GM20431 (cell line): ENCODE measurements around the gene GRXCR2.
"Not testable (repeated sequence)": the region's sequence is repeated elsewhere in the genome, so short reads cannot be mapped to it uniquely, and the experiment has no call there.

Experiments used
- in situ Hi-C: fragments of 300-500 bp; cut with MseI, MboI; formaldehyde crosslinking; loops from one replicate; pipeline ENCODE4 v1.15.0; 2020; ENCODE audit warnings: low sequenced_read_pairs; ENCODE audit not compliant: unreplicated experiment

Gene GRXCR2, protein sequence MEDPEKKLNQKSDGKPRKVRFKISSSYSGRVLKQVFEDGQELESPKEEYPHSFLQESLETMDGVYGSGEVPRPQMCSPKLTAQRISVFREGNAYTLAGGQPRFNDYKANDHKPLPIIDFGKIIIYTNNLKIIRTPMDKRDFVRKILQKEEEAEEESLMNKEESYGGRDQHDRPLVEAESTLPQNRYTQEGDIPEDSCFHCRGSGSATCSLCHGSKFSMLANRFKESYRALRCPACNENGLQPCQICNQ

DNA sequence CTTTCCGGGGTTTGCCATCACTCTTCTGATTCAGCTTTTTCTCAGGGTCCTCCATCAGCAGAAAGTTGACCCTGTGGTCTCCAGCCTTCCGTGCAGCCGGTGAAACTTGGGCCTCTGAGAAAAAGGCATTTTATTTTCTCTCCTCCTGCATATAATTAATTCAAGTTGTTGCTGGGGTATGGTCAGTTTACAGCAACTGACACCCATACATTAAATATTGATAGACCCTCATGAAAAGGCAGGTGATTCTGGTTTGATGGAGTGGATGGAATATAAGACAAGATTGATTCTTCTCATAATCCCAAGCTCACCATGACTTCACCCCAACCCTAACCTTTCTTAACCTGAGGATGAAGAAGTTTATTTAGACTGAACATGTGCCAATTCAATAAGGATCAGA is at the start of gene GRXCR2:
TSS of gene GRXCR2 (minus strand) at position 101 of the 400 bp plus-strand sequence. CDS start at position 55, 46 bp downstream.
- in situ Hi-C loops: no loop called here

DNA sequence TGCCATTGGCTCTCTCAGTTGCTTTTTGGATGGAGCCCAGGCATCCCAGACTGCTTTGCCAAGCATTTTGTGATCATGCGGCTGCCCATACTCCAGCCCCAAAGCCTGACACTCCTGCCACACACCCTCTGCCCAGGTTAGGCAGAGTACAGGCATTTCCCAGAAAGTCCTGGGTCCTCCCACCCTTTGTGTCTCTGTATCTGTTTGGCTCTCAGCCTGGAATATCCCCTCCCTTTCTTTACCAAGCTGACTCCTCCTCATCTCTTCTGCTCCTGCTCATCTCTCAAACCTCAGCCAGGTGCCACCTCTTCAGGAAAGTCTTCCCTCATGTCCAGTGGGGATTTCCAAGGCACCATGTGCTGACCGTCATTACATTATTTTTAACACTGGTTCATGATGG is 49.2 kb upstream of the GRXCR2 start:
- in situ Hi-C loops: no loop called here

DNA sequence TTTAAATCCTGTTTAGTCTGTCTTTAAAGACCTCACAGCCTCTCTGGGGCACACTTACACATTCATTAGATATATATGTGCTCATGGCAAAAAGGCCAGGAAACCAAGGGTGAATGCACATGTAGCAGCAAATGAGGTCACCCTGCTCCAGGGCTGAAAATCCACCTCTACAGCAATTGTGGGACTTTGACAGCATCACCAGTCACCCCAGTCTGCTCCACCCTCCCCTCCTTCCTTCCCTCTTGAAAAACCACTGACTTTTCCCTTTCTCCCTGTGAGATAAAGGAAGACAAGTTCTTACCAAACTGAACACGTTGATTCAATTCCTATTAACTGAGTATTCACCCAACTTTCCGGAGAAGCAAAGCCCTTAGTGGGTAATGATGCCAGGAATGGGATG is 48.4 kb upstream of the GRXCR2 start:
- in situ Hi-C loops: no loop called here

DNA sequence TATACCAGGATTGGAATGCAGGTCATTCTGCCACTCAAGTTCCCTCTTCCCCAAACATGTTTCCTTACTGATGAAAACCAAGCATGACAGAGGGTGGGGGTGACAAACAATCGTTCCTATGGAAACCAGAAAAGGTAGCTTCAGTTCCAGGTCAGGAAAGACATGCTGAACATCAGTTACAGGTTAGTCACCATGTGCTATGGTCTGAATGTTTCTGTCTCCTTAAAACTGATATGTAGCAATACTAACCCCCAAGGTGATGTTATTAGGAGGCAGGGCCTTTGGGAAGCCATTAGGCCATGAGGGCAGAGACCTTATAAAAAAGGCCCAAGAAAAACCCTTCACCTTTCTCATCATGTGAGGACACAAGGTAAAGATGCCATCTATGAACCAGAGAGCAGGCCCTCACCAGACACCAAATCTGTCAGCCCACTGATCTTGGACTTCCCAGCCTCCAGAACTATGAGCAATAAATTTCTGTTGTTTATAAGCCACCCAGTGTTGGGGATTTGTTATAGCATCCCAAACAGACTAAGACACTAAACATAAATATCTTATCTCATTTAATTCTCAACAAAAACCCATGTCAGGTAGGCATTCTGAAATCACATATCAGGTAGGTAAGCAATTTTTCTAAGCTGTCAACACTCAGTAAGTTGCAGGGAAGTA is 47.9 kb upstream of the GRXCR2 start:
- in situ Hi-C loops: no loop called here

DNA sequence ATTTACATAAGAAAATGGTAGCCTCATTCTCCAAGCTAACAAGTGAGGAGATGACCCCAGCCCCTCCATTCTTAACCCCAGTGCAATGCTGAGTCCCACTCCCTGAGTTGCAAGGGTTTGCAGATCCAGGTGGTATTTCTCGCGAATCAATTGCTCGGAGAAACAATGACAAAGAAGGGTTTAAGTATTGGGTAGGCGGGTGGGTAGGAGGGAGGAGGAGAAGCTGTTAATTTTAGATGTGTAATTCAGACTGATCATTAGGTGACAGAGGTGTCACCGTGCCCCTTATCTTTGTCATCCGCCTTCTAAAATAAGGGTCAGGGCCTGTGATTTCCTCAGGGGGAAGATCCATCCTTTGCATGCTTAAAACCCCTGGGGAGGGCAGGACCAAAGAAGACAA is 46.6 kb upstream of the GRXCR2 start:
- in situ Hi-C loops: no loop called here

DNA sequence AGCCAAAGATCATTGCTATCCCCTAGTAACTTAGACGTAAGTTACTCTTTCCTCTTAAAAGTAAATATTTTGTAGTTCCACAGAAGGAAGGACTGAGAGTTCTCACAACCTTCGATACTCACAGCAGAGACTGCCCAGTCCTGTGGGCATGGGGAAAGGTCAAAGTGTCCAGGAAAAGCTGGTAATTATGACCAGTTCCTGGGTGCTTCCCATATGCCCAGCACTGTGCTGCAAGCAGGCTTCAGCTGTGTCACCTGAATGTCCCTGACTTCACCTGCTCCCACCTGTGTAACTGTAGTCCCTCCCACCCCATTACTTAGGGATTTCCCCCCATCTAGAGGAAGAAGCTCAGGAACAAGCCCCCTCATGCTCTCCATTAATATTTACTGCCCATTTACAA is 45.6 kb upstream of the GRXCR2 start:
- in situ Hi-C loops: no loop called here

DNA sequence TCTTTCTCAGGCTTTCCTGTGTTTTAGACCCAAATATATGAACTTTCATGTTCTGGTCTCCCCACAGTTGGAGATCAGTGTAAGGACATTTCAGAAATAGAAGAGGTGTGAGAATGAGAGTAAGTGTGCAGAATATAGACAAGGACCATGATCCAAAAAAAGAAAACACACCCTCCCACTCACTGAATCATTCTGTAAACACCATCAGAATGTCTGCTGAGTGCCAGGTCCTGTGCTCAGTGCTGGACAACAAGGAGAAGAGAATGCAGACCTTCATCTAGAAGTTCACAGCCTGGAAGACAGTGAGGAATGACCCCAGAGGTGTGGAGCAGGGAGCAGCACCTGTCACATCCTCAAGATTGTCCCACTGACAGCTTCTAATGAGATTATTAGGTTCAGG is 44.5 kb upstream of the GRXCR2 start:
- in situ Hi-C loops: no loop called here

DNA sequence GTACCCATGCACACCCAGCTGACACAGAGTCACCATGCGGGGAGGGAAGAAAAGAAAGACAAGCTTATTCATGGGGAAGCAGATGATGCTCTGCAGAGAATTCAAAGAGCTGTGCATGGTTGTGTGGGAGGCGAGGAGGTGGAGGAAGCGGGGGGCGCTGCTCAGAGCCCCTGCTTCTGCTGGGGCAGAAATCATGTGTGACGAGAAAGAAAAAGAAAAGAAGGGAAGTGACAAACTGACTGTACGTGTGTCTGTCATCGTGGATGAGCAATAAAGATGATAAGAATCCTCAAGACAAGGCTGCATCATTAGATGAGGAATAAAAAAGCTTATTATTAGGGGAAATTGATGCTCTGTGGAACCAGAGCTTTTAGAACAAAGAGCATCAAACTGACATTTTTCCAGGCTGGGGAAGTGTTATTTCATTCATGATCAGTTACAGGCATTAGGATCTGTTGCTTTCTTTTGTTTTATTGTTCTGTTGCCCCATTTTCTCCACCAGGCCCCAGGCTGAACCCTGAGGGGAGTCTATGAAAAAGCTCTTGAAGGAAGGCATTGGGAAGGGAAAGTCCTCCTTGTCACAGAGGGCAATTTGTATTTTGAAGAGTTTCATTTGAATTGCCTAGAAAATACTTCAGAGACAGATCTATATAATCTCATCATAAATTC is 43.3 kb upstream of the GRXCR2 start:
- in situ Hi-C loops: no loop called here

DNA sequence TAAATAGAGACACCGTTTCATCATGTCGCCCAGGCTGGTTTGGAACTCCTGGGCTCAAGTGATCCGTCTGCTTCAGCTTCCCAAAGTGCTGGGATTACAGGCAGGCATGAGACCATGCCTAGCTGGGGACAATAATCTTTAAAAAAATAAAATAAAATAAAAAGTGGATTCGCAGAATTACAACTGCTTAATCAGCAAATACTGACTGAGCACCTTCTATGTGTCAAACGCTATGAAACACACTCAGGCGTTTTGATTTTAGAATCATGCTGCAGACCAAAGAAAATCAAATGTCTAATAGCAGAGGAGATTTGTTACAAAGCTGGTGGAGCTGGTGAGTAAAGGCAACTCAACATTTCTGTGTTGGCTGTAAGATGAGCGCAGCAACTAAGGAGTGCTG is 40.9 kb upstream of the GRXCR2 start:
- in situ Hi-C loops: no loop called here

DNA sequence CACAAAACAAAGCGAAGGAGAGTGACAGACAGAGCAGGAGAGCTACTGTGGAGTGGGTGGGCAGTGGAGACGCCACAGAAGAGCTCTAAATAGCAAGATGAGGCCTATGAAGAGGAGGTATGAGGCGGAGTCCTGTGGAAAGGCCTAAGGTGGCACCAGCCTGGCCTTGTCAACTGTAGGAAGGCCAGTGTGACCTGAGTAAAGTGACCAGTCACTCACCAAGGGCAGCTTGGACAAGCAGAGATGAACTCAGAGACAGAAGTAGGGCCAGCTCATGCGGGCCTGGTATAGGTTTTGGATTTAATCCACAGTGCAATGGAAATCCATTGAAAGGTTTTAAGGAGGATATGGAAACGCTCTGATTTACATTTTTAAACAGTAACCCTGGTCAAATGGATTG is 39.8 kb upstream of the GRXCR2 start:
- in situ Hi-C loops: no loop called here

DNA sequence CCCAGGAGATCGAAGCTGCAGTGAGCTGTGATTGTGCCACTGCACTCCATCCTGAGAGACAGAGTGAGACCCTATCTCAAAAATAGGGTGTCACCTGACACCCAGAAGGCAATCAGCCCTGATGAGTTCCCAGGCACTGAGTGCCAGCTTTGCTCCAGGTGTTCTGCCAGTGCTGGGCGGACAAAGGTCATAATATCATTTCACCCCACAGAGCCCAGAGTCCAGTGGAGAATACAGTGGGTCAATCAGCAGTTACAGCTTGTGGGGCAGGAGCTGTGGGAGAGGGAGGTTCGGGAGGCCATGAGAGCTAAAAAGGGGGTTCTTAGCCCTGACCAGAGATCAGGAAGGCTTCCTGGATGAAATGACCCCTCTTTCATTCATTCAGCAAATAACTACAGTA is 39.2 kb upstream of the GRXCR2 start:
- in situ Hi-C loops: no loop called here

DNA sequence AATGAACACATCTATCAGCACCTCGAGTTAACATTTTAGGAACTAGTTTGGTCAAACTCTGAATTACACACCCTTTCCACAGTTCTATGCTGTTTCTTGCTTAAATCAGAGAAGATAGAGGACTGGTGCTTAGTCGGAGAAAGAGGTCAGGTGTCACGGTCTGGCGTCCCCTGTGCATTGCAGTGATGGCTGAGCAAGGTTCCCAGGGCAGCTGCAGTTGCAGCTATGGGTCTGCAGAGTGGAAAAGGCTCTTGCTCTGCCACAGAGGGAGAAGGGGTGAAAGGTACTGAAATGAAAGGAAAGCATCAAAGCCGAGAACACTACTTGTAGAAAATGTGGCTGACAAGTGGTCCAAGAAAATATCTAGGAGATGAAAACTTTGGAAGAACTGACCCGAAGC is 38.4 kb upstream of the GRXCR2 start:
- in situ Hi-C loops: no loop called here

DNA sequence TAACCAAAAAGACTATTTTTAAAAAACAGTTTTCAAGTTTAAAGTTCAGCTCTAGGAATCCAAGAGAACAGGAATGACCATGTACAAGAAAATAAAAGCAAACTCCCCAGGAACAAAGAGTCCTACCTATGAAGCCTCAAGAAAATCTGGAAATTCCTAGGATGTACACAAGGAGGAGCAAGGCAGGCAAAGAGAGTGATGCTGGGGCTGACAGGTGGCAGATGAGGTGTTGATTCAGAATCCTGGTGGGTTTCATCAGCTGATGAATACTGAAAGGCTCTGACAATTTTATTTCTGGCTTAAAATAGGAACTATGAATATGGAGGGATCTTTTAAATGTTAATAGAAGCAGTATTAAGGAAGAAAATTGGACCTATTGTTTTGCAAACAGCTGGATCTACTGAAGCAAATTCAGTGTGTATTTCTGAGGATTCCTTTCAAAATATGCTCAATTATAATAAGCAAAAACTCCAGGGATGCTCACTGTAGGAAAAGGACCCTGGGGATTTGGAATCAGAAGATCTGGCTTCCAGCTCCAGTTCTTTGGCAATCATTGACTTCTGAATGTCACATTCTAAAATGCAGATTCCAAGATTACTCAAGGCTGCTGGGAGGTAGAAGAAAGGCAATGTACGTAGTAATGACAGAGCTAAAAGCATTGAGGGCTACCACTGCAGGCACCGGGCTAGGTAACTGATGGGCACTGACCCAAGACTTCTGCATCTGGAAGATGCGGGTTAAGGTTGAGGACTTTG is 35.6 kb upstream of the GRXCR2 start:
- in situ Hi-C loops: no loop called here

DNA sequence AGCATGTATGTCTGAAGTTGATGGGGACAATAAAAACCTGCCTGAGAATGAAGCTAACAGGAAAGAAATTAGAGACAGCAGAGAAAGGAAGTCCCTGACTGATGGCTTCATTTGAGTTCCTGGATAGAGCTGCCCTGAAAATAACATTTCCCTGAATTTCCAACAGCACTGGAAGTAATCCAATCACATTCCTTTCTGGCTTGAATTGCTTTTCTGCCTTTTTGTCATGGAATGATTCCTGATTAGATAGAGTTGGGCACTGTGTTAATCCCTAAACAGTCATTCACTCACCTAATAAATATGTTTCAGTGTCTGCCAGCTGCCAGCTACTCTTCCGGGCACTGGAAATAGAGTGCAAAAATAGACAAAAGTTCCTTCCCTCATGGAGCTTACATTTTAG is 33.6 kb upstream of the GRXCR2 start:
- in situ Hi-C loops: no loop called here

DNA sequence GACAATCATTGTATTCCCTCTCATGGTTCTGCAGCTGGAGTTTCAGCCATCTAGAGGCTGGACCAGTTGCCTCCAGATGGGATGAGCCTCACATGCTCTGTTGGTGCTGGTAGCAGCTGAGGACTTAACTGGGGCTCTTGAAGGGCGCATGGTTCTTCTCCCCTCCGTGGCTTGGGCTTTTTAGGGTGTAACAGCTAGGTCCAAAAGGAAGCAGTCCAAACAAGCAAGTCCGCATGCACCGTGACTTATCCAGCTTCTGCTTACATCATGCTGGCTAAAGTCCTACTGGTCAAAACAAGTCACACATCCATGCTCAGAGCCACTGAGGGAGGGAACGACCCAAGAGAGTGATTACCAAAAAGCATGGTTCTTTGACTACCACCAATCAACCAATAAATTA is 31.9 kb upstream of the GRXCR2 start:
- in situ Hi-C loops: no loop called here

DNA sequence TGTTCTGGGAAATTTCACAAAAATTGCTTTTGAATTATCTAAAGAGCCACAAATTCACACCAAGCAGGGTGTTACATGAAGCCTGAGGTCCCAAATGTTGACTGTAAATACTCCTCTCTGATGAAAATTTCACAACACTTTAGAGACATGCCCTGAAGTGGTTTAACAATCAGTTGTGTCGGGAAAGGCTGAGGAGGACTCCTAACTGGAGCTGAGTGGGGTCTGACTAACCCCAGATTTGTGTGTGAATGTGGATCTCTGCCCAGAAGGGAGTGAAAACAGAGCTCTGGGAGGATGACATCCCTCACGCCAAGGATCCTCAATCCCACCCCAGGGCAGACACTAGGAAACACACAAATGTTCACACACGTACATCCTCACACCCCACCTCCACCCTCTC is 31.1 kb upstream of the GRXCR2 start:
- in situ Hi-C loops: no loop called here

DNA sequence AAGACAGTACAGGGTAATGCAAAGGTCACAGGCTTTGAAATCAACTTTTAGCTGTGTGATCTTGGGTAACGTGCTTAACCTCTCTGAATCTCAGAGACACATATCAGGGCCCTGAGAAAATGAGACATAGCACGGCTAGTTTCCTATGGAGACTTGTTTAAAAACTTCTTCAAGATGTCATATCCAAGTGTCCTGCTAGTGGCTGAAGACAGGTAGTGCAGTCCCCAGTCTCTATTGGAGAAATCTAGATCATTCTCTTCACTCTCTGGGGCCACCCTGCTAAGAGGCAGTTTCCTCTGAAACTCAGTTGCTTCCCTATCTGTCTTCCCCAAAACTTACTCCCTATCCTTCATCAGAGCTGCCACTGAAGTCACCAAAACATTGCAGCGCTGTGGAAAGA is 30.3 kb upstream of the GRXCR2 start:
- in situ Hi-C loops: no loop called here

DNA sequence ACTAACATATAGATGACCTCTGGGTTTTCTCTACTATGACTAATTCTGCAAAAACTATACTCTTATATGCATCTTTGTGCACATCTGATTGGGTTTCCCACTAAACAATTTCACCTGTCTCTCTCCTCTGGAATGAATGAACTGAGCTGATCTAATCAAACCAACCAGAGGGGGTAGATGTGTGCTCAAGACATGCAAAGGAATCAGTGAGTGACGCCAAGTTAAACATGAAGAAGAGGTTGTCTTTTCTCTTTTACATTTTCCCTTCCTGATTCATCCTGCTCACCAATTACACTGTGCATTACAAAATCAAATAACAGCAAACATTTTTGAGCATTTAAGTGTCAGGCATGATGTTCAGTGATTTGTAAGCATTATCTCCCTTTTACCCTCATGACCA is 29.6 kb upstream of the GRXCR2 start:
- in situ Hi-C loops: no loop called here

DNA sequence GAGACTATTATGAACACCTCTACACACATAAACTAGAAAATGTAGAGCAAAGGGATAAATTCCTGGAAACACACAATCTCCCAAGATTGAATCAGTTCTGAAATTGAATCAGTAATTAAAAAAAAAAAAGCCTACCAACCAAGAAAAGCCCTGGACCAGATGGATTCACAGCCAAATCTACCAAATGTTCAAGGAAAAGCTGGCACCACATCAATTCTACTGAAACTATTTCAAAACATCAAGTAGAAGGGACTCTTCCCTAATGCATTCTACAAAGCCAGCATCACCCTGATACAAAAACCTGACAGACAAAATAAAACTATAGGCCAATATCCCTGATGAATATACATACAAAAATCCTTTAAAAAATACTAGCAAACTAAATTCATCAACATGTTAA is 25.4 kb upstream of the GRXCR2 start:
- in situ Hi-C loops: no loop called here

DNA sequence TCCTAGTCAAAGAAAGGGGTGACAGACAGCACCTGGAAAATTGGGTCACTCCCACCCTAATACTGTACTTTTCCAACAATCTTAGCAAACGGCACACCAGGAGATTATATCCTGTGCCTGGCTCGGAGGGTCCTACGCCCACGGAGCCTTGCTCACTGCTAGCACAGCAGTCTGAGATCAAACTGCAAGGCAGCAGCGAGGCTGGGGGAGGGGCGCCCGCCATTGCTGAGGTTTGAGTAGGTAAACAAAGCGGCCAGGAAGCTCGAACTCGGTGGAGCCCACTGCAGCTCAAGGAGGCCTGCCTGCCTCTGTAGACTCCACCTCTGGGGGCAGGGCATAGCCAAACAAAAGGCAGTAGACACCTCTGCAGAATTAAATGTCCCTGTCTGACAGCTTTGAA is 18.6 kb upstream of the GRXCR2 start:
- in situ Hi-C loops: not testable (repeated sequence)

DNA sequence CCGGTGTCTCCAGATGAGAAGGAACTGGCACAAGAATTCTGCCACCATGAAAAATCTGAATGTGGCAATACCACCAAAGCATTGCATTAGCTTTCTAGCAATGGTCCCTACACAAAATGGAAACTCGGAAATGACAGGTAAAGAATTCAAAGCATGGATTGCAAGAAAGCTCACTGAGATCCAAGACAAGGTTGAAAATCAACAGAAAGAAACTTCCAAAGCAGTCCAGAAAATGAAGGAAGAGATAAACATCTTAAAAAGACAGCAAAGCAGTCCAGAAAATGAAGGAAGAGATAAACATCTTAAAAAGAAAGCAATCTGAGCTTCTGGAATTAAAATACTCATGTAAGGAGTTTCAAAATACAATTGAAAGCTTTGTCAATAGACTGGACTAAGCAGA is 16.8 kb upstream of the GRXCR2 start:
- in situ Hi-C loops: no loop called here
